WTC11 (cell line): Measurements from ENCODE around the gene DNAJB5. TPM values are rescaled to one million over a fixed set of nuclear protein-coding genes. Genes with fewer than 3 reads are reported as not detected.
A peak's percentile ranks its signal among the peaks of the same experiment; 100 is the strongest.

Source experiments
- ATAC-seq: fragments of 200-7000 bp; cut with Tn5 transposase; 2 replicates; pipeline ENCODE4 v1.10.0; 2021; ENCODE audit warnings: mild to moderate bottlenecking, moderate library complexity
- CTCF ChIA-PET: fragments of 300-600 bp; sonication (Branson Sonifier 250); formaldehyde crosslinking; loops from one replicate; lab custom pipeline; 2021; ENCODE audit warnings: antibody characterized with exemption; lab: Charles Lee
- POLR2A ChIA-PET: fragments of 350-600 bp; sonication (Branson Sonifier 250); formaldehyde crosslinking; loops from one replicate; lab custom pipeline; 2021; ENCODE audit warnings: antibody characterized with exemption; lab: Charles Lee
- DNase-seq: peaks from one replicate; pipeline ENCODE4 v3.0.0; 2021; ENCODE audit warnings: low spot score
- H3K27ac Mint-ChIP-seq: 2 replicates; pipeline ENCODE4 v1.8.0; 2021; ENCODE audit warnings: mixed read lengths
- H3K27me3 Mint-ChIP-seq: 2 replicates; pipeline ENCODE4 v1.8.0; 2021; ENCODE audit warnings: low read depth, mild to moderate bottlenecking, moderate library complexity, mixed read lengths
- H3K36me3 Mint-ChIP-seq: 2 replicates; pipeline ENCODE4 v1.8.0; 2021; ENCODE audit warnings: mixed read lengths
- H3K4me1 Mint-ChIP-seq: 2 replicates; pipeline ENCODE4 v1.8.0; 2022; ENCODE audit warnings: mixed read lengths
- H3K4me3 Mint-ChIP-seq: 2 replicates; pipeline ENCODE4 v1.8.0; 2021; ENCODE audit warnings: mild to moderate bottlenecking, moderate library complexity, mixed read lengths
- H3K9me3 Mint-ChIP-seq: 2 replicates; pipeline ENCODE4 v1.8.0; 2021; ENCODE audit warnings: mixed read lengths
- AR ChIP-seq: fragments of 250-450 bp; sonication (Bioruptor Pico); IDR thresholded peaks from 2 replicates; pipeline ENCODE4 v1.9.0; 2021; ENCODE audit warnings: mild to moderate bottlenecking
- ETV6 ChIP-seq: sonication (generic); formaldehyde crosslinking; IDR thresholded peaks from 2 replicates; pipeline ENCODE4 v1.8.1; 2022; ENCODE audit warnings: mild to moderate bottlenecking, missing genetic modification reagents
- HMGXB4 ChIP-seq: sonication (generic); formaldehyde crosslinking; IDR thresholded peaks from 2 replicates; pipeline ENCODE4 v1.8.1; 2023; ENCODE audit warnings: mild to moderate bottlenecking, moderate library complexity, missing genetic modification reagents
- JUN ChIP-seq: sonication (generic); formaldehyde crosslinking; IDR thresholded peaks from 2 replicates; pipeline ENCODE4 v1.8.0; 2023; ENCODE audit warnings: mild to moderate bottlenecking, missing genetic modification reagents
- MXD4 ChIP-seq: fragments of 250-450 bp; sonication (Bioruptor Pico); IDR thresholded peaks from 2 replicates; pipeline ENCODE4 v1.8.0; 2021; ENCODE audit warnings: mild to moderate bottlenecking, moderate library complexity, borderline replicate concordance
- NR3C1 ChIP-seq: sonication (generic); formaldehyde crosslinking; conservative IDR thresholded peaks from 2 replicates; pipeline ENCODE4 v1.8.1; 2023; ENCODE audit warnings: low read depth, mild to moderate bottlenecking, missing genetic modification reagents
- PRRX2 ChIP-seq: fragments of 250-450 bp; sonication (Bioruptor Pico); IDR thresholded peaks from 2 replicates; pipeline ENCODE4 v1.8.0; 2021; ENCODE audit warnings: mild to moderate bottlenecking
- RELA ChIP-seq: sonication (generic); formaldehyde crosslinking; IDR thresholded peaks from 2 replicates; pipeline ENCODE4 v1.8.1; 2022; ENCODE audit warnings: missing genetic modification reagents, mild to moderate bottlenecking, borderline replicate concordance
- RORB ChIP-seq: fragments of 250-450 bp; sonication (Bioruptor Pico); IDR thresholded peaks from 2 replicates; pipeline ENCODE4 v1.9.0; 2021; ENCODE audit warnings: mild to moderate bottlenecking
- SOX15 ChIP-seq: fragments of 250-450 bp; sonication (Bioruptor Pico); IDR thresholded peaks from 2 replicates; pipeline ENCODE4 v1.9.0; 2021; ENCODE audit warnings: mild to moderate bottlenecking
- STAT6 ChIP-seq: sonication (generic); formaldehyde crosslinking; conservative IDR thresholded peaks from 2 replicates; pipeline ENCODE4 v1.8.1; 2023; ENCODE audit warnings: mild to moderate bottlenecking, low read depth, missing genetic modification reagents, moderate library complexity
- TEAD1 ChIP-seq: sonication (generic); formaldehyde crosslinking; IDR thresholded peaks from 2 replicates; pipeline ENCODE4 v1.8.0; 2022; ENCODE audit warnings: mild to moderate bottlenecking, missing genetic modification reagents
- USF2 ChIP-seq: sonication (generic); formaldehyde crosslinking; IDR thresholded peaks from 2 replicates; pipeline ENCODE4 v1.8.1; 2023; ENCODE audit warnings: mild to moderate bottlenecking, missing genetic modification reagents, moderate library complexity
- ZBTB43 ChIP-seq: sonication (generic); formaldehyde crosslinking; IDR thresholded peaks from 2 replicates; pipeline ENCODE4 v1.8.1; 2023; ENCODE audit warnings: mild to moderate bottlenecking, missing genetic modification reagents
- ZNF219 ChIP-seq: sonication (generic); formaldehyde crosslinking; IDR thresholded peaks from 2 replicates; pipeline ENCODE4 v1.8.0; 2023; ENCODE audit warnings: missing genetic modification reagents, mild to moderate bottlenecking, borderline replicate concordance
- ZNF416 ChIP-seq: fragments of 250-450 bp; sonication (Bioruptor Pico); IDR thresholded peaks from 2 replicates; pipeline ENCODE4 v1.9.0; 2021; ENCODE audit warnings: mild to moderate bottlenecking, inconsistent platforms
- ZNF423 ChIP-seq: fragments of 250-450 bp; sonication (Bioruptor Pico); IDR thresholded peaks from 2 replicates; pipeline ENCODE4 v2.1.2; 2022; ENCODE audit warnings: mild to moderate bottlenecking, moderate library complexity
- total RNA-seq: library from RNA; stranded (reverse); gene quantifications from 3 replicates; pipeline ENCODE4 v1.2.3, GENCODE V29; 2021
- TF ChIP-seq, protein P1 (sequence below): sonication (generic); formaldehyde crosslinking; IDR thresholded peaks from 2 replicates; pipeline ENCODE4 v1.8.1; 2022; ENCODE audit warnings: low read depth, mild to moderate bottlenecking, moderate library complexity, missing genetic modification reagents, borderline replicate concordance
- TF ChIP-seq, protein P2 (sequence below): sonication (generic); formaldehyde crosslinking; IDR thresholded peaks from 2 replicates; pipeline ENCODE4 v1.8.1; 2023; ENCODE audit warnings: mild to moderate bottlenecking, missing genetic modification reagents, borderline replicate concordance

Gene DNAJB5
- total RNA-seq, 1 experiment from 2014 or later: 30.0 TPM

- TF ChIP-seq ZNF423 (CRISPR knock-in tag): no peak
- TF ChIP-seq, protein P1, sequence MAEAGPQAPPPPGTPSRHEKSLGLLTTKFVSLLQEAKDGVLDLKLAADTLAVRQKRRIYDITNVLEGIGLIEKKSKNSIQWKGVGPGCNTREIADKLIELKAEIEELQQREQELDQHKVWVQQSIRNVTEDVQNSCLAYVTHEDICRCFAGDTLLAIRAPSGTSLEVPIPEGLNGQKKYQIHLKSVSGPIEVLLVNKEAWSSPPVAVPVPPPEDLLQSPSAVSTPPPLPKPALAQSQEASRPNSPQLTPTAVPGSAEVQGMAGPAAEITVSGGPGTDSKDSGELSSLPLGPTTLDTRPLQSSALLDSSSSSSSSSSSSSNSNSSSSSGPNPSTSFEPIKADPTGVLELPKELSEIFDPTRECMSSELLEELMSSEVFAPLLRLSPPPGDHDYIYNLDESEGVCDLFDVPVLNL (CRISPR knock-in tag): no peak
- no peak for TF ChIP-seq HMGXB4
- TF ChIP-seq SOX15 (CRISPR knock-in tag): no peak
- no peak for TF ChIP-seq RORB
- TF ChIP-seq ZNF416 (CRISPR knock-in tag): no peak
- TF ChIP-seq STAT6: no peak
Observed at GRCh38 chr9:34956648-34957047, 32.9 kb upstream of the DNAJB5 start (continued).

DNA sequence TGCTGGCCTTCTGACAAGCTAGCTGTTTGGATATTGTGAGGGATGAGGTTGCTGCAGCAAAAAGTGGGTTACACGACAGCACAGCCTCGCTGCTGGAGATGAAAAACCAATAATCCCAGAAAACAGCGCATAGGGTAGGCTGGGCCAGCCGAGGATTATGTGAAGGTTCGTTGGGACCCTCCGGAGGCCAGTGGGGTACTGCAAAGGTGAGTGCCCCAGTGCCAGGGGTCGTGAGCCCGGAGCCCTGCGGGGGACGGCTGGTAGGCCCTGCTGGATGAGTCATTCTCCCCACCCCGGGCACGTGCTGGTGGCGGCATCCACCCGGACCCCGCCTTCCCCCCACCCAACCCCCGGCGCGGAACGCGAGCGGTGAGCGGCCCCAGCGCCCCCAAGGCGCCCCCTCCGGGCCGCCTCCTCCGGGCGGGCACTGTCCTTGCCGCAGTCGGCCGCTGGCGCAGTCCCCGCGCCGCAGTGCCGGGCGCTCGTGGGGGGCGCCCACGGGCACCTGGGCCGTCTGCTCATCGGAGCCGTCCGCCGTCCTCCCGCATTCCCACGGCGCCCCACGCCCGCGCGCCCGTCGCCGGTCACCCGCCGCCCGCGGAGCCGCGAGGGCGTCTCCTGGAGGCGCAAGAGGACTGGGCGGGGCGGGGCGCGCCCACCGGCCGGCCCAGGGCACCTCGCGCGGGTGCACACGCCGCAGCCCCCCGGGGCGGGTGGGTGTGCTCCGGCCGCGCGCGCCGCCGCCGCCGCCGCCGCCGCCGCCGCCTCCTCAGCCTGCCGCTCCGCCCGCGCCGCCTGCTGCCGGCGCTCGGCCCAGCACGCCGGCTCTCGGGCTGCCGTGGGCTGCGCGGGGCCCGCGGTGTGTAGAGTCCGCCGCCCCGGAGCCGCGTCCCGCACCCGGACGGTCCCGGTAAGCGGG lies 31.8 kb upstream of the DNAJB5 start, which contains the start of gene PHF24:
Gene PHF24 (plus strand): TSS at position 794 of the 919 bp plus-strand sequence. CDS start 13,014 bp downstream, outside the sequence.
- peaks cover 12% of the 10 kb centered on the region for H3K4me1 Mint-ChIP-seq
- no peak for TF ChIP-seq ZBTB43 (CRISPR knock-in tag)
- no peak; the same call in 1 of the 2 replicates for TF ChIP-seq USF2 (CRISPR knock-in tag)
- no peak for TF ChIP-seq ETV6
- TF ChIP-seq ZNF219 (CRISPR knock-in tag): no peak
- no peak for TF ChIP-seq TEAD1
- TF ChIP-seq RELA (CRISPR knock-in tag): no peak
- no peak for TF ChIP-seq AR (CRISPR knock-in tag)
- no peak for TF ChIP-seq NR3C1 (CRISPR knock-in tag)
- TF ChIP-seq JUN (CRISPR knock-in tag): no peak
- no peak for TF ChIP-seq MXD4 (CRISPR knock-in tag)
- no peak for TF ChIP-seq PRRX2 (CRISPR knock-in tag)
- TF ChIP-seq, protein P1 (CRISPR knock-in tag): no peak
- no peak for TF ChIP-seq SOX15 (CRISPR knock-in tag)
- TF ChIP-seq, protein P2, sequence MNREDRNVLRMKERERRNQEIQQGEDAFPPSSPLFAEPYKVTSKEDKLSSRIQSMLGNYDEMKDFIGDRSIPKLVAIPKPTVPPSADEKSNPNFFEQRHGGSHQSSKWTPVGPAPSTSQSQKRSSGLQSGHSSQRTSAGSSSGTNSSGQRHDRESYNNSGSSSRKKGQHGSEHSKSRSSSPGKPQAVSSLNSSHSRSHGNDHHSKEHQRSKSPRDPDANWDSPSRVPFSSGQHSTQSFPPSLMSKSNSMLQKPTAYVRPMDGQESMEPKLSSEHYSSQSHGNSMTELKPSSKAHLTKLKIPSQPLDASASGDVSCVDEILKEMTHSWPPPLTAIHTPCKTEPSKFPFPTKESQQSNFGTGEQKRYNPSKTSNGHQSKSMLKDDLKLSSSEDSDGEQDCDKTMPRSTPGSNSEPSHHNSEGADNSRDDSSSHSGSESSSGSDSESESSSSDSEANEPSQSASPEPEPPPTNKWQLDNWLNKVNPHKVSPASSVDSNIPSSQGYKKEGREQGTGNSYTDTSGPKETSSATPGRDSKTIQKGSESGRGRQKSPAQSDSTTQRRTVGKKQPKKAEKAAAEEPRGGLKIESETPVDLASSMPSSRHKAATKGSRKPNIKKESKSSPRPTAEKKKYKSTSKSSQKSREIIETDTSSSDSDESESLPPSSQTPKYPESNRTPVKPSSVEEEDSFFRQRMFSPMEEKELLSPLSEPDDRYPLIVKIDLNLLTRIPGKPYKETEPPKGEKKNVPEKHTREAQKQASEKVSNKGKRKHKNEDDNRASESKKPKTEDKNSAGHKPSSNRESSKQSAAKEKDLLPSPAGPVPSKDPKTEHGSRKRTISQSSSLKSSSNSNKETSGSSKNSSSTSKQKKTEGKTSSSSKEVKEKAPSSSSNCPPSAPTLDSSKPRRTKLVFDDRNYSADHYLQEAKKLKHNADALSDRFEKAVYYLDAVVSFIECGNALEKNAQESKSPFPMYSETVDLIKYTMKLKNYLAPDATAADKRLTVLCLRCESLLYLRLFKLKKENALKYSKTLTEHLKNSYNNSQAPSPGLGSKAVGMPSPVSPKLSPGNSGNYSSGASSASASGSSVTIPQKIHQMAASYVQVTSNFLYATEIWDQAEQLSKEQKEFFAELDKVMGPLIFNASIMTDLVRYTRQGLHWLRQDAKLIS (CRISPR knock-in tag): no peak

More for the DNA sequence above, 31.8 kb upstream of the DNAJB5 start, which contains the start of gene PHF24:
- ChIA-PET POLR2A (no interaction called here), CTCF (interaction anchor here (1.3 kb wide), 1 partner anchor 58 kb away, joined by 4 read pairs; no protein-coding TSS in a partner anchor)
- ATAC-seq (peak; percentile 83), DNase-seq (peak; percentile 37)
- Mint-ChIP-seq H3K27ac (no peak within 1 kb of the TSS), H3K4me3 (peak within 1 kb of the TSS; percentile 66), H3K36me3 (no peaks in the 10 kb centered on the region), H3K27me3 (peaks cover 62% of the 10 kb centered on the region), H3K9me3 (no peaks in the 10 kb centered on the region)
